Upper lobe of right lung (tissue), 1 donor: ENCODE results near the gene PEX5. TPM values are rescaled to one million over a fixed set of nuclear protein-coding genes. Genes with fewer than 3 reads are reported as not detected.
A peak's percentile ranks its signal among the peaks of the same experiment; 100 is the strongest.

ENCODE experiments used
- ATAC-seq: fragments of 200-7000 bp; cut with Tn5 transposase; one replicate; pipeline ENCODE4 v1.9.1; 2020; ENCODE audit warnings: mild to moderate bottlenecking, moderate library complexity
- DNase-seq: peaks from one replicate; pipeline ENCODE4 v3.0.0-alpha.2; 2020
- H3K27ac ChIP-seq: fragments of 200-600 bp; one replicate; pipeline ENCODE4 v1.8.0; 2022
- H3K27me3 ChIP-seq: fragments of 200-600 bp; one replicate; pipeline ENCODE4 v1.8.0; 2022; ENCODE audit warnings: mild to moderate bottlenecking
- H3K36me3 ChIP-seq: fragments of 200-600 bp; one replicate; pipeline ENCODE4 v1.8.0; 2022
- H3K4me1 ChIP-seq: fragments of 200-600 bp; one replicate; pipeline ENCODE4 v1.8.0; 2022
- H3K4me3 ChIP-seq: fragments of 200-600 bp; one replicate; pipeline ENCODE4 v1.8.0; 2022; ENCODE audit warnings: mild to moderate bottlenecking
- H3K9me3 ChIP-seq: fragments of 200-600 bp; one replicate; pipeline ENCODE4 v1.8.0; 2022
- intact Hi-C: fragments of 100-400 bp; cut with DNase I; formaldehyde crosslinking; loops from one replicate; pipeline ENCODE4 v1.11.0; 2022
- long read RNA-seq: library from polyadenylated mRNA; unstranded; transcript quantifications from one replicate; pipeline ENCODE4 v2.0.0, GENCODE V29; 2021
- total RNA-seq: library from RNA; stranded (reverse); fragmentation: NEBNext Ultra II Directional; extraction: Animal tissue kit (Norgen Biotek cat#: 25700); gene quantifications from one replicate; pipeline ENCODE4 v1.2.1, GENCODE V29; 2021
- TF ChIP-seq, protein P1 (sequence below): fragments of 200-600 bp; IDR thresholded peaks from one replicate; pipeline ENCODE4 v1.8.0; 2022; ENCODE audit warnings: antibody characterized with exemption
- donor health status: DM: no; HTN: yes; CAD: no; lungs with severe emphysema.

PEX5 gene
- total RNA-seq, result 46.7 TPM
- long read RNA-seq, transcript PEX5-201 (15 exons, 3,252 nt), result major isoform, 6 of 34 reads
- long read RNA-seq, transcript PEX5-205 (16 exons, 2,477 nt), result minor isoform, 5 of 34 reads
- long read RNA-seq, partial matches to known transcripts, result 4 of 34 reads
- long read RNA-seq, other reads (novel, unspliced or antisense), result 18 of 34 reads

GRCh38 chr12:7189398-7190267, at the start of gene PEX5:
TSS of gene PEX5 (plus strand) at chr12:7189686. CDS start at chr12:7190378, 692 bp downstream.
- peak within 1 kb of the TSS; percentile 96 for H3K27ac ChIP-seq
- DNase-seq (peak; percentile 94), ATAC-seq (peak; percentile 97)
- no peaks in the 10 kb centered on the region for H3K27me3 ChIP-seq
- H3K4me3 ChIP-seq, result peak within 1 kb of the TSS; percentile 77
- H3K4me1 ChIP-seq, result peaks cover 21% of the 10 kb centered on the region
- peaks cover 21% of the 10 kb centered on the region for H3K36me3 ChIP-seq
- TF ChIP-seq, protein P1, sequence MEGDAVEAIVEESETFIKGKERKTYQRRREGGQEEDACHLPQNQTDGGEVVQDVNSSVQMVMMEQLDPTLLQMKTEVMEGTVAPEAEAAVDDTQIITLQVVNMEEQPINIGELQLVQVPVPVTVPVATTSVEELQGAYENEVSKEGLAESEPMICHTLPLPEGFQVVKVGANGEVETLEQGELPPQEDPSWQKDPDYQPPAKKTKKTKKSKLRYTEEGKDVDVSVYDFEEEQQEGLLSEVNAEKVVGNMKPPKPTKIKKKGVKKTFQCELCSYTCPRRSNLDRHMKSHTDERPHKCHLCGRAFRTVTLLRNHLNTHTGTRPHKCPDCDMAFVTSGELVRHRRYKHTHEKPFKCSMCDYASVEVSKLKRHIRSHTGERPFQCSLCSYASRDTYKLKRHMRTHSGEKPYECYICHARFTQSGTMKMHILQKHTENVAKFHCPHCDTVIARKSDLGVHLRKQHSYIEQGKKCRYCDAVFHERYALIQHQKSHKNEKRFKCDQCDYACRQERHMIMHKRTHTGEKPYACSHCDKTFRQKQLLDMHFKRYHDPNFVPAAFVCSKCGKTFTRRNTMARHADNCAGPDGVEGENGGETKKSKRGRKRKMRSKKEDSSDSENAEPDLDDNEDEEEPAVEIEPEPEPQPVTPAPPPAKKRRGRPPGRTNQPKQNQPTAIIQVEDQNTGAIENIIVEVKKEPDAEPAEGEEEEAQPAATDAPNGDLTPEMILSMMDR, result no peak
- intact Hi-C loops, result no loop called here
- H3K9me3 ChIP-seq, result no peaks in the 10 kb centered on the region

- H3K9me3 ChIP-seq, result no peaks in the 10 kb centered on the region
- ATAC-seq, result no peak
- no peak overlapping the region for H3K27ac ChIP-seq
- TF ChIP-seq, protein P1, result no peak
- H3K27me3 ChIP-seq, result no peaks in the 10 kb centered on the region
- no peak for DNase-seq
- peaks cover 12% of the 10 kb centered on the region for H3K36me3 ChIP-seq
- H3K4me3 ChIP-seq, result no peak overlapping the region
- no peaks in the 10 kb centered on the region for H3K4me1 ChIP-seq
- intact Hi-C loops, result no loop called here
Observed at GRCh38 chr12:7141351-7142005, 48.0 kb upstream of the PEX5 start.

DNA sequence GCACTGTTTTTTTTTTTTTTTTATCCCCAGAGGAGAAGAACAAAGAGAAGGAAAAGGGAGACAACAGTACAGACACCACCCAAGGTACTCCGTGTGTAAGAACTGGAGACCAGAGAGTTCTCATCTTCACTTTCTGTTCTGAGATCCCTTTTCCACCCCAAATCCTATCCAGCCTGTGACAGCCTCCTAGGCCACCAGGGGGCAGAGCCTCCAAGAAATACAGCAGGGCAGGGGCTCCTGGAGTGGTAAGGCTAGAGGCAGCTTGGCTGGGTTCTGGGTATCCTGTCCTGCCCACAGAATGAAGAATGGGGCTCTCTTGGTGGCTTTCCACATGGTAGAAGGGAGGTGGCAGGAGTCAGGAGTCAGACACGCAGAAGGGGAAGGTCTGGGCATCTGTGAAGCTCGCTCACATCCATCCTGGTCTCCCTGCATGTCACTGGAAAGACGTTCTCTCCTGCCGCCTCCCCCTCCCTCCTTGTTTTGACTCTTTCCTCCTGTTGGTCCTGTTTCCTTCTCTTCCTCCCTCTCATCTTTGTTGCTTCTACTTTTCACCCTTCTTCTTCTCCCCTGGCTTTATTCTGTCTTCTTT, 47.3 kb upstream of the PEX5 start:
- ATAC-seq (peak; percentile 89), DNase-seq (peak; percentile 79)

DNA sequence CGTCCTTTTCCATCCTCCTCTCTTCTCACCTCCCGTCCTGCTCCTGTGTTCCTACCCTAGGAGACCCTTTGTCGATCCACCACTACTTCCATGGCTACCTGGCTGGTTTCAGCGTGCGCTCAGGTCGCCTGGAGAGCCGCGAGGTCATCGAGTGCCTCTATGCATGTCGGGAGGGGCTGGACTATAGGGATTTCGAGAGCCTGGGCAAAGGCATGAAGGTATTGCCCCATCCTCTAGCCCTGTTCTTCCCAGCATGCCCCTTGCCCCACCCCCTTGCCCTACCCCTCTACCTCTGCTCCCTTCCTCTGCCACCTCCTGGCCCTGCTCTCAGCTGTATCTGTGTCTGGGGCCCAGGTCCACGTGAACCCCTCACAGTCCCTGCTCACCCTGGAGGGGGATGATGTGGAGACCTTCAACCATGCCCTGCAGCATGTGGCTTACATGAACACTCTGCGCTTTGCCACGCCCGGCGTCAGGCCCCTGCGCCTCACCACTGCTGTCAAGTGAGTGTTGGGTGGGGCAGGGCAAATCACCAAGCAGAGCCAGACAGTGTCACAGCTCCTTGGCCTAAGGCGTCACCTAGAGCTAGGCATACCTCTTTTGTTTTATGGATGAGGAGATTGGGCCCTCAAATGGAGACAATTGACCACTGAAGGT, 46.5 kb upstream of the PEX5 start:
- ATAC-seq (peak; percentile 64), DNase-seq (peak; percentile 71)
- no peak overlapping the region for H3K4me3 ChIP-seq
- no peak overlapping the region for H3K27ac ChIP-seq
- H3K9me3 ChIP-seq, result no peaks in the 10 kb centered on the region
- peaks cover 9% of the 10 kb centered on the region for H3K36me3 ChIP-seq
- no peaks in the 10 kb centered on the region for H3K4me1 ChIP-seq
- TF ChIP-seq, protein P1, result no peak
- no peaks in the 10 kb centered on the region for H3K27me3 ChIP-seq
- intact Hi-C loops, result no loop called here

More for the DNA sequence above, 47.3 kb upstream of the PEX5 start:
- Histone ChIP-seq H3K36me3 (peaks cover 10% of the 10 kb centered on the region), H3K27me3 (no peaks in the 10 kb centered on the region), H3K27ac (no peak overlapping the region), H3K4me3 (no peak overlapping the region), H3K9me3 (no peaks in the 10 kb centered on the region), H3K4me1 (no peaks in the 10 kb centered on the region)
- TF ChIP-seq, protein P1, result peak; percentile 77
- intact Hi-C loops, result no loop called here

GRCh38 chr12:7143564-7143963, 45.9 kb upstream of the PEX5 start:
- DNase-seq (no peak), ATAC-seq (no peak)
- Histone ChIP-seq H3K36me3 (peaks cover 9% of the 10 kb centered on the region), H3K4me3 (no peak overlapping the region), H3K27ac (no peak overlapping the region), H3K9me3 (no peaks in the 10 kb centered on the region), H3K4me1 (no peaks in the 10 kb centered on the region), H3K27me3 (no peaks in the 10 kb centered on the region)
- TF ChIP-seq, protein P1, result no peak
- intact Hi-C loops, result no loop called here
